SU-DHL-6 (cell line): ENCODE results near the gene LRRC7.

Experiments used
- H2AFZ ChIP-seq: fragments of 200-600 bp; sonication (generic); 2 replicates; pipeline ENCODE4 v1.6.1; 2014; ENCODE audit warnings: low read depth, mild to moderate bottlenecking, moderate library complexity, mixed read lengths, antibody characterized with exemption, low read length; ENCODE audit not compliant: severe bottlenecking
- H3F3A ChIP-seq: fragments of 200-600 bp; shearing (Covaris generic); 2 replicates; pipeline ENCODE4 v1.6.0; 2016; ENCODE audit warnings: antibody characterized with exemption, mild to moderate bottlenecking; ENCODE audit not compliant: insufficient read depth
- H3K27ac ChIP-seq: fragments of 200-600 bp; sonication (generic); 2 replicates; pipeline ENCODE4 v1.5.1; 2016; ENCODE audit warnings: low read depth, mild to moderate bottlenecking, low read length, moderate library complexity, mixed read lengths
- H3K27me3 ChIP-seq: fragments of 200-600 bp; sonication (generic), shearing (Covaris generic); 2 replicates; pipeline ENCODE4 v1.6.0; 2014; ENCODE audit warnings: mild to moderate bottlenecking, low read length
- H3K36me3 ChIP-seq: fragments of 200-600 bp; sonication (generic); 2 replicates; pipeline ENCODE4 v1.6.1; 2014; ENCODE audit warnings: mild to moderate bottlenecking, low read length, mixed read lengths
- H3K4me2 ChIP-seq: fragments of 300-600, 200-600 bp; shearing (Covaris generic), sonication (generic); 2 replicates; pipeline ENCODE4 v1.6.0; 2014; ENCODE audit warnings: low read length, low read depth, mild to moderate bottlenecking; ENCODE audit not compliant: poor library complexity, severe bottlenecking
- H3K4me3 ChIP-seq: fragments of 200-600 bp; sonication (generic); 2 replicates; pipeline ENCODE4 v1.5.1; 2014; ENCODE audit warnings: antibody characterized with exemption, low read length, mild to moderate bottlenecking, mixed read lengths; ENCODE audit not compliant: insufficient read depth, poor library complexity, severe bottlenecking
- H3K79me2 ChIP-seq: fragments of 200-600 bp; sonication (generic); 2 replicates; pipeline ENCODE4 v1.6.1; 2014; ENCODE audit warnings: mild to moderate bottlenecking, low read length, moderate library complexity; ENCODE audit not compliant: insufficient read depth
- H3K9ac ChIP-seq: fragments of 200-600 bp; sonication (generic); 2 replicates; pipeline ENCODE4 v1.7.0; 2014; ENCODE audit warnings: mild to moderate bottlenecking, low read length
- H3K9me2 ChIP-seq: fragments of 200-600 bp; sonication (generic); replicated peaks from 2 replicates; pipeline ENCODE4 v1.6.1; 2014; ENCODE audit warnings: low read length; ENCODE audit not compliant: insufficient read depth
- H3K9me3 ChIP-seq: fragments of 200-600 bp; sonication (generic); 2 replicates; pipeline ENCODE4 v1.6.1; 2014; ENCODE audit warnings: low read length, mixed read lengths; ENCODE audit not compliant: insufficient read depth
- H4K20me1 ChIP-seq: fragments of 200-600 bp; sonication (generic); 2 replicates; pipeline ENCODE4 v1.6.1; 2014; ENCODE audit warnings: low read depth, mild to moderate bottlenecking, antibody characterized with exemption, low read length, moderate library complexity, mixed read lengths
- EZH2phosphoT487 ChIP-seq: fragments of 200-600 bp; sonication (generic), shearing (Covaris generic); conservative IDR thresholded peaks from 2 replicates; pipeline ENCODE4 v1.6.1; 2018; ENCODE audit warnings: mild to moderate bottlenecking, antibody characterized with exemption, low read length, moderate library complexity, mixed read lengths
- TF ChIP-seq, protein P1 (sequence below): fragments of 200-600 bp; sonication (generic); IDR thresholded peaks from one replicate; pipeline ENCODE4 v1.5.1; 2017; ENCODE audit warnings: antibody characterized with exemption, mild to moderate bottlenecking, low read length, moderate library complexity; ENCODE audit not compliant: insufficient read depth, poor library complexity, severe bottlenecking

The LRRC7 gene

DNA sequence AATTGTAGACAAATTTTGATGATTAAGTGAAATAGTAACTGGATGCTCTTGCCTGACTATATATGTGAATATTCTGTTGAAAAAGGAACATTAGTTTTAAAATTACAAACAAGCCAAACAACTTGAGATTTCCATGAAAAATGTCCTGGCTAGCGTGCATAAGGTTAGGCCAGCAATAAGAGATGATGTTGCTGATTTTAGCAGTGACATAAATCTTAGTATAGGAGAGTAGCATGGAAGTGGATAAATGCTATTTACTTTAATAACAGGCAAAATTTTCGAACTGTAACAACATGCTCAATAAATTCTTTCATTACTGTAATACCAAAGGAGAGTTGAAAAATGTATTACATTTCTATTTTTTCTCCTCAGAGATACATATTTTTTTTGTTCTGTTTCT lies 266.6 kb downstream of the LRRC7 start:
- Histone ChIP-seq H3K4me2 (no peak overlapping the region), H3K4me3 (no peak overlapping the region), H3K9me3 (no peaks in the 10 kb centered on the region), H3K9ac (no peak overlapping the region), H4K20me1 (no peaks in the 10 kb centered on the region), H3K36me3 (no peaks in the 10 kb centered on the region), H2AFZ (no peak overlapping the region), H3K27ac (no peak overlapping the region), H3K27me3 (no peaks in the 10 kb centered on the region), H3F3A (no peaks in the 10 kb centered on the region), H3K79me2 (no peaks in the 10 kb centered on the region), H3K9me2 (no peaks in the 10 kb centered on the region)
- no peak for TF ChIP-seq EZH2phosphoT487
- TF ChIP-seq, protein P1, sequence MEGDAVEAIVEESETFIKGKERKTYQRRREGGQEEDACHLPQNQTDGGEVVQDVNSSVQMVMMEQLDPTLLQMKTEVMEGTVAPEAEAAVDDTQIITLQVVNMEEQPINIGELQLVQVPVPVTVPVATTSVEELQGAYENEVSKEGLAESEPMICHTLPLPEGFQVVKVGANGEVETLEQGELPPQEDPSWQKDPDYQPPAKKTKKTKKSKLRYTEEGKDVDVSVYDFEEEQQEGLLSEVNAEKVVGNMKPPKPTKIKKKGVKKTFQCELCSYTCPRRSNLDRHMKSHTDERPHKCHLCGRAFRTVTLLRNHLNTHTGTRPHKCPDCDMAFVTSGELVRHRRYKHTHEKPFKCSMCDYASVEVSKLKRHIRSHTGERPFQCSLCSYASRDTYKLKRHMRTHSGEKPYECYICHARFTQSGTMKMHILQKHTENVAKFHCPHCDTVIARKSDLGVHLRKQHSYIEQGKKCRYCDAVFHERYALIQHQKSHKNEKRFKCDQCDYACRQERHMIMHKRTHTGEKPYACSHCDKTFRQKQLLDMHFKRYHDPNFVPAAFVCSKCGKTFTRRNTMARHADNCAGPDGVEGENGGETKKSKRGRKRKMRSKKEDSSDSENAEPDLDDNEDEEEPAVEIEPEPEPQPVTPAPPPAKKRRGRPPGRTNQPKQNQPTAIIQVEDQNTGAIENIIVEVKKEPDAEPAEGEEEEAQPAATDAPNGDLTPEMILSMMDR, result no peak

DNA sequence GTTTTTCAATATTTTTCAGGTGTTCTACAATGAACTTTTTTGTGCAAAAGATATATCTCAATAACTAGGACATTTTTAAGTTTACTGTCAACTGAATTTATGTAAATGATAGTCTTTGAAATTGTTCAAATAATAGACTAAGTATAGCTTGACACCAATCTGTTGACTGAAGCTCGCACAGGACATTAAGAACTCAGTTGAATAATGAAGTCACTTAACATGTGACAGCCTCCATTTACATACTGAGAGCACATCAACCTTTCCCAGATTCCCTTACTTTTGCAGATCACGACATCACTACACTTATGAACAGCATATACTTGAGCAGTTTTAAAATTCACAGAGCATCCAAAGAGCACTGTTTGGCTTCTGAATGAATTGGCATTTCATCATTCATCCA lies 268.2 kb downstream of the LRRC7 start:
- no peak for TF ChIP-seq EZH2phosphoT487
- no peaks in the 10 kb centered on the region for H3F3A ChIP-seq
- no peaks in the 10 kb centered on the region for H3K79me2 ChIP-seq
- no peak overlapping the region for H3K9ac ChIP-seq
- no peak overlapping the region for H3K27ac ChIP-seq
- no peak overlapping the region for H3K4me3 ChIP-seq
- H3K9me3 ChIP-seq, result no peaks in the 10 kb centered on the region
- no peaks in the 10 kb centered on the region for H3K36me3 ChIP-seq
- H3K4me2 ChIP-seq, result no peak overlapping the region
- H3K9me2 ChIP-seq, result no peaks in the 10 kb centered on the region
- H2AFZ ChIP-seq, result no peak overlapping the region
- no peaks in the 10 kb centered on the region for H4K20me1 ChIP-seq
- no peaks in the 10 kb centered on the region for H3K27me3 ChIP-seq

DNA sequence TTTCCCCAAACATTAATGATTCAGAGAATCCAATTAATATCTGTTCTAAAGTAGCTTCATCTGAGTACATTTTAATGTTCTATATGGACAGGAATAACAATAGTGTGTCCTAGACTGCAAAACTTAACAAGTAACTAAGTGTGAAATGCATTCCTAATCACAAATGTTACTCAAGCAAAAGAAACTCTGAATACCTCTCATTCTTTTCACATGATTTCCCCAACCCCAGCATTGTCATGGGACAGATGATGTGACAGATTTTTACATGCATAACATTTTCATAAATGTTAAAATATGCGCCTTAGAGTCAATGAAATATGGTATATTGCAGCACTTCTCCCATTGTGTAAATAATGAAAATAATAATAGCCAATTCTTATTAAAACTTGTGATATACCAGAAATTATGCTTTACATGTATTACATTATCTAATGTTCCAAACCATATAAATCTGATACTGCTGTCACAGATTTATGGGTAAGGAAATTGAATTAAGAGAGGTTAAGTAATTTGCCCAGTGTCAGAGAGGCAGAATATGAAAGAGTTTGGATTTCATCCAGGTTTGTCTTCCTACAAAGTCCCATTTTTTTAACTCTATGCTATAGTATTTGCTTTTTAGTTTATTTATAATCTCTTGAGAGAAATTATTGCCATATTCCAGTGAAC lies 269.4 kb downstream of the LRRC7 start:
- Histone ChIP-seq H3K9ac (no peak overlapping the region), H3K27me3 (no peaks in the 10 kb centered on the region), H3K9me2 (no peaks in the 10 kb centered on the region), H3K4me3 (no peak overlapping the region), H3K9me3 (no peaks in the 10 kb centered on the region), H4K20me1 (no peaks in the 10 kb centered on the region), H3K27ac (no peak overlapping the region), H2AFZ (no peak overlapping the region), H3F3A (no peaks in the 10 kb centered on the region), H3K79me2 (no peaks in the 10 kb centered on the region), H3K36me3 (no peaks in the 10 kb centered on the region), H3K4me2 (no peak overlapping the region)
- TF ChIP-seq, protein P1, result no peak
- TF ChIP-seq EZH2phosphoT487, result no peak

DNA sequence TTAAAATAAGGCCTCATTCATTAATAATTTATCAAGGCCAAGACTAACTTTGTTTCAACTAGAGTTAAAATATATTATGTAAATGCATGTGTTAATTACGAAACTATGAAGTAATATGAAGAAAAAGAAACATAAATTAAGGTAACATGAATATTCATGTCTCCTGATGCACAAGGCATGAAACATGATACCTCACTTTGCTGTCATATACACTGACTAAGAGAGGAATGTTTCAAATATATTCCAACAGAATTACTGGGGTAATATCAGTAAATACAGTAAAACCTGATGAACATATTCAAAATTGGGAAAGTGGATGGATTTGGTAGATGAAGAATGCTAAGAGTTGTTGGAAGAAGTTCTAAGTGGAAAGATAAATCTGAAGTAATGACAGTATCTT lies 274.6 kb downstream of the LRRC7 start:
- H2AFZ ChIP-seq, result no peak overlapping the region
- H3K9ac ChIP-seq, result no peak overlapping the region
- no peaks in the 10 kb centered on the region for H3K27me3 ChIP-seq
- no peak overlapping the region for H3K4me3 ChIP-seq
- TF ChIP-seq EZH2phosphoT487, result no peak
- TF ChIP-seq, protein P1, result no peak
- H3K4me2 ChIP-seq, result no peak overlapping the region
- H3K9me3 ChIP-seq, result no peaks in the 10 kb centered on the region
- H3K27ac ChIP-seq, result no peak overlapping the region
- no peaks in the 10 kb centered on the region for H3K36me3 ChIP-seq
- no peaks in the 10 kb centered on the region for H4K20me1 ChIP-seq
- no peaks in the 10 kb centered on the region for H3F3A ChIP-seq
- H3K9me2 ChIP-seq, result no peaks in the 10 kb centered on the region
- no peaks in the 10 kb centered on the region for H3K79me2 ChIP-seq
